Nephron (organoid): ENCODE measurements around the gene EFNA2.

Source experiments
- H3K27ac Mint-ChIP-seq, 3 experiments: 2 replicates each; pipeline ENCODE4 v1.8.0; 2020; ENCODE audit warnings: mixed read lengths in 3 of 3, mild to moderate bottlenecking in 2 of 3, moderate library complexity in 1 of 3
- H3K27me3 Mint-ChIP-seq: 2 replicates; pipeline ENCODE4 v1.8.0; 2021; ENCODE audit warnings: low read depth, mild to moderate bottlenecking, moderate library complexity, mixed read lengths
- H3K36me3 Mint-ChIP-seq: 2 replicates; pipeline ENCODE4 v1.8.0; 2020; ENCODE audit warnings: low read depth, mixed read lengths
- H3K4me1 Mint-ChIP-seq: 2 replicates; pipeline ENCODE4 v1.8.0; 2020; ENCODE audit warnings: mixed read lengths
- H3K4me3 Mint-ChIP-seq, 3 experiments: 2 replicates each; pipeline ENCODE4 v1.8.0; 2020; ENCODE audit warnings: mild to moderate bottlenecking in 3 of 3, mixed read lengths in 3 of 3, moderate library complexity in 2 of 3
- H3K9me3 Mint-ChIP-seq: 2 replicates; pipeline ENCODE4 v1.8.0; 2020; ENCODE audit warnings: mixed read lengths
- CTCF ChIP-seq, 3 experiments: fragments of 200-600 bp; sonication (generic); IDR thresholded peaks; one replicate each; pipeline ENCODE4 v1.5.0; 2021; ENCODE audit warnings: antibody characterized with exemption in 3 of 3; ENCODE audit not compliant: unreplicated experiment in 3 of 3

The EFNA2 gene

GRCh38 chr19:1262623-1263123, 23.0 kb upstream of the EFNA2 start:
- Mint-ChIP-seq H3K36me3 (peaks cover 5% of the 10 kb centered on the region), H3K27ac (peak overlapping the region; percentile 91 to 95 (median 93)), H3K9me3 (no peaks in the 10 kb centered on the region), H3K4me1 (peaks cover 52% of the 10 kb centered on the region), H3K27me3 (peaks cover 6% of the 10 kb centered on the region), H3K4me3 (peak overlapping the region; percentile 73 to 76 (median 74))
- TF ChIP-seq CTCF (IDR thresholded peaks at IDR 0.05; ENCODE audit: unreplicated experiment in 3 of 3), result no peak

- Mint-ChIP-seq H3K9me3 (no peaks in the 10 kb centered on the region), H3K4me3 (peak overlapping the region; percentile 73 to 76 (median 74)), H3K27me3 (peaks cover 6% of the 10 kb centered on the region), H3K4me1 (peaks cover 52% of the 10 kb centered on the region), H3K36me3 (no peaks in the 10 kb centered on the region), H3K27ac (peak overlapping the region; percentile 91 to 95 (median 93))
- TF ChIP-seq CTCF (IDR thresholded peaks at IDR 0.05; ENCODE audit: unreplicated experiment in 3 of 3), result no peak
Observed at GRCh38 chr19:1263188-1263587, 22.5 kb upstream of the EFNA2 start.

GRCh38 chr19:1264801-1265614, 20.7 kb upstream of the EFNA2 start:
- H3K36me3 Mint-ChIP-seq, result peaks cover 3% of the 10 kb centered on the region
- peaks cover 10% of the 10 kb centered on the region for H3K27me3 Mint-ChIP-seq
- peaks cover 62% of the 10 kb centered on the region for H3K4me1 Mint-ChIP-seq
- H3K9me3 Mint-ChIP-seq, result no peaks in the 10 kb centered on the region
- H3K27ac Mint-ChIP-seq, result peak overlapping the region; percentile 77 to 95 (median 85)
- H3K4me3 Mint-ChIP-seq, result peak overlapping the region; percentile 69 to 73 (median 70)
- TF ChIP-seq CTCF (IDR thresholded peaks at IDR 0.05; ENCODE audit: unreplicated experiment in 3 of 3), result no peak

GRCh38 chr19:1265615-1266128, 20.0 kb upstream of the EFNA2 start:
- Mint-ChIP-seq H3K4me1 (peaks cover 69% of the 10 kb centered on the region), H3K4me3 (peak overlapping the region; percentile 69 to 73 (median 70)), H3K27ac (peak overlapping the region; percentile 77 to 88 (median 83)), H3K9me3 (no peaks in the 10 kb centered on the region), H3K27me3 (peaks cover 10% of the 10 kb centered on the region), H3K36me3 (peaks cover 8% of the 10 kb centered on the region)
- no peak for TF ChIP-seq CTCF (IDR thresholded peaks at IDR 0.05; ENCODE audit: unreplicated experiment in 3 of 3)

GRCh38 chr19:1266129-1266915, 19.4 kb upstream of the EFNA2 start:
- Mint-ChIP-seq H3K9me3 (no peaks in the 10 kb centered on the region), H3K4me3 (peak overlapping the region; percentile 52 to 69 (median 57)), H3K36me3 (peaks cover 15% of the 10 kb centered on the region), H3K27ac (peak overlapping the region; percentile 77 to 83 (median 78)), H3K4me1 (peaks cover 73% of the 10 kb centered on the region), H3K27me3 (peaks cover 10% of the 10 kb centered on the region)
- no peak for TF ChIP-seq CTCF (IDR thresholded peaks at IDR 0.05; ENCODE audit: unreplicated experiment in 3 of 3)
